ENCODE data around the gene TBX19.

DNA sequence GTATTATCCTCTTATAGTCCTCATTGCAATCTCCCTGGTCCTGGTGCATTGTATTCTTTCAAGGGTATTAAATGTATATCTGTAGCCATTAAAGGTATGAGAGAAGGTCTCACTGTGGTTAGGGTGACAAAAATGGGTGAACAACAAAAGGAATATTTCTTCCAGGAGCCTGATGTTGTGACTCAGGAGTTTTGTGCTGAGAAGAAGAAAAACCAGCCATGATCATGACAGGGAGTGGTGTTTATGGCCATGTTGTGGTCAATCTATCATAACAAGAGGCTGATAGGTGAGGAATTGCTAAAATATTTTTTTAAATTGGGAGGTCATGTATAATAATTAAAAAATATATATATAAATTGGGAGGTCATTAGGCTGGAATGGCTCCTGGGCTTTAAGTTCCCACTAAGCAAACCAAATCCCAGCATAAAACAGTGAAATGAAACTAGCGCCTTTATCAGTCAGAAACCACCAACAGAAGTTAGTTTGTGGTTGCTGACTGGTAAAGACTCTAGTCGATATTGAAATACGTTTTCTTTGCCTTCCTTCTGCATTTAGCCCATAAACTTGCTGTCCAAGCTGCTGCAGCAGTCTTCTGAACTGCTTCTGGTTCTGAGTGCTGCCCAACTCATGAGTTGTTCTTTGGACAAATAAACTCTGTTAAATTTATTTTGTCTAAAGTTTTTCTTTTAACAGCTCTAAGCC is 60.3 kb downstream of the TBX19 start:
- TF ChIP-seq EZH2phosphoT487 (IDR thresholded peaks at IDR 0.05; ENCODE audit: borderline replicate concordance) (no peak), POLR2AphosphoS5 (IDR thresholded peaks at IDR 0.05; ENCODE audit: low read depth, low read length) (no peak), CBX3 (IDR thresholded peaks at IDR 0.05; ENCODE audit: low read depth) (no peak), POLR2A (IDR thresholded peaks at IDR 0.05; ENCODE audit: borderline replicate concordance, extremely low read depth, insufficient read depth, insufficient read length) (no peak), CTCF (IDR thresholded peaks at IDR 0.05 in 2 of 3, conservative IDR thresholded peaks at IDR 0.05 in 1 of 3; ENCODE audit: borderline replicate concordance in 1 of 3, insufficient read depth in 1 of 3, low read depth in 2 of 3, low read length in 2 of 3) (no peak), RAD21 (IDR thresholded peaks at IDR 0.05; ENCODE audit: low read depth) (no peak), EZH2 (IDR thresholded peaks at IDR 0.05) (no peak), SIN3A (IDR thresholded peaks at IDR 0.05; ENCODE audit: low read depth) (no peak)
- TF ChIP-seq, protein P1, sequence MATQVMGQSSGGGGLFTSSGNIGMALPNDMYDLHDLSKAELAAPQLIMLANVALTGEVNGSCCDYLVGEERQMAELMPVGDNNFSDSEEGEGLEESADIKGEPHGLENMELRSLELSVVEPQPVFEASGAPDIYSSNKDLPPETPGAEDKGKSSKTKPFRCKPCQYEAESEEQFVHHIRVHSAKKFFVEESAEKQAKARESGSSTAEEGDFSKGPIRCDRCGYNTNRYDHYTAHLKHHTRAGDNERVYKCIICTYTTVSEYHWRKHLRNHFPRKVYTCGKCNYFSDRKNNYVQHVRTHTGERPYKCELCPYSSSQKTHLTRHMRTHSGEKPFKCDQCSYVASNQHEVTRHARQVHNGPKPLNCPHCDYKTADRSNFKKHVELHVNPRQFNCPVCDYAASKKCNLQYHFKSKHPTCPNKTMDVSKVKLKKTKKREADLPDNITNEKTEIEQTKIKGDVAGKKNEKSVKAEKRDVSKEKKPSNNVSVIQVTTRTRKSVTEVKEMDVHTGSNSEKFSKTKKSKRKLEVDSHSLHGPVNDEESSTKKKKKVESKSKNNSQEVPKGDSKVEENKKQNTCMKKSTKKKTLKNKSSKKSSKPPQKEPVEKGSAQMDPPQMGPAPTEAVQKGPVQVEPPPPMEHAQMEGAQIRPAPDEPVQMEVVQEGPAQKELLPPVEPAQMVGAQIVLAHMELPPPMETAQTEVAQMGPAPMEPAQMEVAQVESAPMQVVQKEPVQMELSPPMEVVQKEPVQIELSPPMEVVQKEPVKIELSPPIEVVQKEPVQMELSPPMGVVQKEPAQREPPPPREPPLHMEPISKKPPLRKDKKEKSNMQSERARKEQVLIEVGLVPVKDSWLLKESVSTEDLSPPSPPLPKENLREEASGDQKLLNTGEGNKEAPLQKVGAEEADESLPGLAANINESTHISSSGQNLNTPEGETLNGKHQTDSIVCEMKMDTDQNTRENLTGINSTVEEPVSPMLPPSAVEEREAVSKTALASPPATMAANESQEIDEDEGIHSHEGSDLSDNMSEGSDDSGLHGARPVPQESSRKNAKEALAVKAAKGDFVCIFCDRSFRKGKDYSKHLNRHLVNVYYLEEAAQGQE (IDR thresholded peaks at IDR 0.05; ENCODE audit: low read depth) = no peak

Measured in HCT116 (cell line).